Neural cell (in vitro differentiated cells): ENCODE results near the gene TNFRSF4.

Experiments
- EP300 ChIP-seq: fragments of 450-650 bp; conservative IDR thresholded peaks from 2 replicates; pipeline ENCODE4 v1.6.1; 2014; ENCODE audit warnings: antibody characterized with exemption, mild to moderate bottlenecking, moderate library complexity; ENCODE audit not compliant: poor library complexity, severe bottlenecking
- POLR2AphosphoS5 ChIP-seq: IDR thresholded peaks from 2 replicates; pipeline ENCODE4 v1.6.1; 2012
- RAD21 ChIP-seq: fragments of 450-650 bp; conservative IDR thresholded peaks from 2 replicates; pipeline ENCODE4 v1.6.1; 2014; ENCODE audit warnings: antibody characterized with exemption, mild to moderate bottlenecking, moderate library complexity
- SMC3 ChIP-seq: fragments of 450-650 bp; conservative IDR thresholded peaks from 2 replicates; pipeline ENCODE4 v1.6.1; 2014; ENCODE audit warnings: antibody characterized with exemption, mild to moderate bottlenecking, moderate library complexity; ENCODE audit not compliant: poor library complexity
- TAF1 ChIP-seq: IDR thresholded peaks from 2 replicates; pipeline ENCODE4 v1.6.1; 2012; ENCODE audit warnings: low read depth
- TF ChIP-seq, protein P1 (sequence below): fragments of 450-650 bp; IDR thresholded peaks from 2 replicates; pipeline ENCODE4 v1.5.1; 2014; ENCODE audit warnings: antibody characterized with exemption, mild to moderate bottlenecking, moderate library complexity; ENCODE audit not compliant: poor library complexity, severe bottlenecking

DNA sequence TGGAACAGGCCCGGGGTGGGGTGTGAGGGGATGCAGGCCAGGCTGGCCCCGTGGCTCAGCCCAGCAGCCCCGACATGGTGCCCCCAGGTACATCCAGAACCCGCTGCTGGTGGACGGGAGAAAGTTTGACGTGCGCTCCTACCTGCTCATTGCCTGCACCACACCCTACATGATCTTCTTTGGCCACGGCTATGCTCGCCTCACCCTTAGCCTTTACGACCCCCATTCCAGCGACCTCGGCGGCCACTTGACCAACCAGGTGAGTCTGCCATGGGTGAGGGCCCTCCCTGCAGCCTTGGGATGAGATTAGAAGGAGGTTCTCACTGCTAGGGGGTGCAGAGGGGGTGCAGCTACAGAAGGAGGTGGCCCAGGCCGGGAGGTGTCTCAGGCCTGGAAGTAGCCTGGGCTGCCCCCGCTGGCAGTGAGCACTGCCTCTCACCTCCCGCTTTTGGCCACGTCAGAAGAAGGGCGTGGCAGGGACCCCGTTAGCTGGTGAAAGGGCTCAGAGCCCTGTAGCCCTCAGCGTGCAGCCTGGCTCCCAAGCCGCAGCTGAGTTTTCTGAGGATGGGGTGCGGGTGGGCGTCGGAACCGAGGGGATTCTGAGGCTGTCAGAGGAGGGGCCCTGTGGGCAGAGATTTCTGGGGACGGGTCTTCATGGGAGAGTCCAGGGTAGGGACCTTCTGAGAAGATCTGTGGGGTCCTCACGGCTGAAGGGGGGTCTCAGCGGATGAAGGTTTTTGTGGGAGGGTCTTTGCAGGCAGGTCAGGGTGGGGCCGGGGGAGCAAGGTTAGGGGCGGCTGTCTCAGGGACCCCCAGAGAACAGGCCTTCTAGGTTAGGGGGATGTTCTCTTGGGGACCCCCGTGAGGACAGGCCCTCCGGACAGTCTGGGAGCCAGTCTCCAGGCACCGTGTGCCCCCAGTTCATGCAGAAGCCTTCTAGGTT, 29.8 kb downstream of the TNFRSF4 start:
- TF ChIP-seq, protein P1, sequence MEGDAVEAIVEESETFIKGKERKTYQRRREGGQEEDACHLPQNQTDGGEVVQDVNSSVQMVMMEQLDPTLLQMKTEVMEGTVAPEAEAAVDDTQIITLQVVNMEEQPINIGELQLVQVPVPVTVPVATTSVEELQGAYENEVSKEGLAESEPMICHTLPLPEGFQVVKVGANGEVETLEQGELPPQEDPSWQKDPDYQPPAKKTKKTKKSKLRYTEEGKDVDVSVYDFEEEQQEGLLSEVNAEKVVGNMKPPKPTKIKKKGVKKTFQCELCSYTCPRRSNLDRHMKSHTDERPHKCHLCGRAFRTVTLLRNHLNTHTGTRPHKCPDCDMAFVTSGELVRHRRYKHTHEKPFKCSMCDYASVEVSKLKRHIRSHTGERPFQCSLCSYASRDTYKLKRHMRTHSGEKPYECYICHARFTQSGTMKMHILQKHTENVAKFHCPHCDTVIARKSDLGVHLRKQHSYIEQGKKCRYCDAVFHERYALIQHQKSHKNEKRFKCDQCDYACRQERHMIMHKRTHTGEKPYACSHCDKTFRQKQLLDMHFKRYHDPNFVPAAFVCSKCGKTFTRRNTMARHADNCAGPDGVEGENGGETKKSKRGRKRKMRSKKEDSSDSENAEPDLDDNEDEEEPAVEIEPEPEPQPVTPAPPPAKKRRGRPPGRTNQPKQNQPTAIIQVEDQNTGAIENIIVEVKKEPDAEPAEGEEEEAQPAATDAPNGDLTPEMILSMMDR: no peak
- TF ChIP-seq TAF1 (no peak), RAD21 (no peak), POLR2AphosphoS5 (no peak), EP300 (no peak), SMC3 (no peak)
